Fibroblast of lung (primary cell): ENCODE measurements around the gene LONP1. TPM values are rescaled to one million over a fixed set of nuclear protein-coding genes. Genes with fewer than 3 reads are reported as not detected.

Experiments used
- DNase-seq, 2 donors: peaks; one replicate each; pipeline versions ENCODE4 v3.0.0 to v3.0.0-alpha.2; 2010; ENCODE audit warnings: low read depth in 2 of 2
- H2AFZ ChIP-seq: 2 replicates; pipeline ENCODE4 v1.5.1; 2012; ENCODE audit warnings: low read length, control low read depth, inconsistent platforms
- H3K27ac ChIP-seq: 2 replicates; pipeline ENCODE4 v1.5.1; 2011; ENCODE audit warnings: low read length, control low read depth; ENCODE audit not compliant: insufficient read depth
- H3K27me3 ChIP-seq: 2 replicates; pipeline ENCODE4 v1.5.1; 2011; ENCODE audit warnings: mild to moderate bottlenecking, low read length; ENCODE audit not compliant: control insufficient read depth, insufficient read depth
- H3K36me3 ChIP-seq: 2 replicates; pipeline ENCODE4 v1.5.1; 2011; ENCODE audit warnings: low read length; ENCODE audit not compliant: control insufficient read depth, insufficient read depth
- H3K4me1 ChIP-seq: 2 replicates; pipeline ENCODE4 v1.5.1; 2011; ENCODE audit warnings: low read length; ENCODE audit not compliant: control insufficient read depth, insufficient read depth; ENCODE audit errors: extremely low read depth
- H3K4me2 ChIP-seq: 2 replicates; pipeline ENCODE4 v1.5.1; 2011; ENCODE audit warnings: low read length, control low read depth; ENCODE audit not compliant: insufficient read depth; ENCODE audit errors: extremely low read depth
- H3K4me3 ChIP-seq, 4 experiments: fragments of 200-600 bp in 1 of 4; sonication (generic) in 1 of 4; replicated peaks in 1 of 4; 2 replicates each; pipeline ENCODE4 v1.5.1; 2011 to 2016; ENCODE audit warnings: low read length in 4 of 4, low read depth in 3 of 4, mild to moderate bottlenecking in 3 of 4, control low read depth in 2 of 4, inconsistent platforms in 1 of 4, mixed read lengths in 1 of 4; ENCODE audit not compliant: insufficient read depth in 1 of 4; ENCODE audit errors: control extremely low read depth in 1 of 4
- H3K79me2 ChIP-seq: 2 replicates; pipeline ENCODE4 v1.5.1; 2012; ENCODE audit warnings: mild to moderate bottlenecking, low read length, inconsistent platforms; ENCODE audit not compliant: control insufficient read depth, insufficient read depth
- H3K9ac ChIP-seq: 2 replicates; pipeline ENCODE4 v1.5.1; 2011; ENCODE audit warnings: mild to moderate bottlenecking, low read length, control low read depth; ENCODE audit not compliant: insufficient read depth
- H3K9me3 ChIP-seq: 2 replicates; pipeline ENCODE4 v1.5.1; 2012; ENCODE audit warnings: low read depth, low read length; ENCODE audit not compliant: control insufficient read depth, insufficient read depth
- H4K20me1 ChIP-seq: 2 replicates; pipeline ENCODE4 v1.5.1; 2011; ENCODE audit warnings: low read length; ENCODE audit not compliant: control insufficient read depth, insufficient read depth; ENCODE audit errors: extremely low read depth
- EZH2 ChIP-seq: IDR thresholded peaks from 2 replicates; pipeline ENCODE4 v1.5.1; 2012; ENCODE audit warnings: low read length, control low read depth, mild to moderate bottlenecking; ENCODE audit errors: missing control alignments
- polyA plus RNA-seq, 2 donors: library from polyadenylated mRNA; depleted of rRNA in 1 of 2; stranded (reverse) in 1 of 2; unstranded in 1 of 2; fragments of >200 nt; gene quantifications; 2 replicates each; pipeline ENCODE4 v1.2.1, GENCODE V29; 2011 to 2012; ENCODE audit warnings: missing spikeins in 1 of 2
- total RNA-seq: library from RNA; depleted of rRNA; stranded (reverse); fragments of >200 nt; gene quantifications from 2 replicates; pipeline ENCODE4 v1.2.1, GENCODE V29; 2014
- TF ChIP-seq, protein P1 (sequence below), 2 donors: IDR thresholded peaks in 1 of 2; conservative IDR thresholded peaks in 1 of 2; 1 replicate in 1 of 2; 2 replicates in 1 of 2; pipeline ENCODE4 v1.5.1; 2011 to 2012; ENCODE audit warnings: low read length in 2 of 2, control low read depth in 1 of 2, inconsistent platforms in 1 of 2, low read depth in 1 of 2, mild to moderate bottlenecking in 1 of 2

The LONP1 gene
- total and polyA plus RNA-seq, 2 donors (not counting 1 experiment from before 2014, with no cell fraction given), result 29.8 to 172 TPM

DNA sequence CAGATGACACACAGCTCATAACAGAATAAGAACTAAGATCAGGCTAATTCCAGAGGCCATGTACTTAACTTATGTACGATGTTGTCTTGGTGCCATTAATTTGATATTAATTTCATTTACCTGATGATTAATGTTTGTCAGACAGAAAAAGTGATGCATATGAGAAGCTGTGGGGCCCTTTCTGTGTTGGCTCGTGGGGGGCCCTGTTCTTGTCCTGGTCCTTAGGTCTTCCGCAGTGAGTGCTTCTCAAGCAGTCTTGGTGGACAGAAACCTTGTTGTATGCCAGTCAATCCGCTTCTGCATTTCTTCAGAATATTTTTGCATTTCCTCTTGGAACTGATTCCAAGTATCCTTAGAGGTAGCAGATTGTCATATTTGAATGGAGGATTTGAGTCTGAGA lies 76.9 kb downstream of the LONP1 start:
- no peak for TF ChIP-seq EZH2
- TF ChIP-seq, protein P1, sequence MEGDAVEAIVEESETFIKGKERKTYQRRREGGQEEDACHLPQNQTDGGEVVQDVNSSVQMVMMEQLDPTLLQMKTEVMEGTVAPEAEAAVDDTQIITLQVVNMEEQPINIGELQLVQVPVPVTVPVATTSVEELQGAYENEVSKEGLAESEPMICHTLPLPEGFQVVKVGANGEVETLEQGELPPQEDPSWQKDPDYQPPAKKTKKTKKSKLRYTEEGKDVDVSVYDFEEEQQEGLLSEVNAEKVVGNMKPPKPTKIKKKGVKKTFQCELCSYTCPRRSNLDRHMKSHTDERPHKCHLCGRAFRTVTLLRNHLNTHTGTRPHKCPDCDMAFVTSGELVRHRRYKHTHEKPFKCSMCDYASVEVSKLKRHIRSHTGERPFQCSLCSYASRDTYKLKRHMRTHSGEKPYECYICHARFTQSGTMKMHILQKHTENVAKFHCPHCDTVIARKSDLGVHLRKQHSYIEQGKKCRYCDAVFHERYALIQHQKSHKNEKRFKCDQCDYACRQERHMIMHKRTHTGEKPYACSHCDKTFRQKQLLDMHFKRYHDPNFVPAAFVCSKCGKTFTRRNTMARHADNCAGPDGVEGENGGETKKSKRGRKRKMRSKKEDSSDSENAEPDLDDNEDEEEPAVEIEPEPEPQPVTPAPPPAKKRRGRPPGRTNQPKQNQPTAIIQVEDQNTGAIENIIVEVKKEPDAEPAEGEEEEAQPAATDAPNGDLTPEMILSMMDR (conservative IDR thresholded peaks at IDR 0.05 in 1 of 2, IDR thresholded peaks at IDR 0.05 in 1 of 2; ENCODE audit: low read depth in 1 of 2, low read length in 2 of 2), result no peak
- Histone ChIP-seq H3K4me3 (no peak overlapping the region), H3K4me2 (no peak overlapping the region), H2AFZ (no peak overlapping the region), H3K36me3 (peaks cover 28% of the 10 kb centered on the region), H3K9me3 (no peaks in the 10 kb centered on the region), H4K20me1 (peaks cover 7% of the 10 kb centered on the region), H3K27ac (no peak overlapping the region), H3K79me2 (peaks cover 79% of the 10 kb centered on the region), H3K9ac (no peak overlapping the region), H3K27me3 (no peaks in the 10 kb centered on the region), H3K4me1 (peaks cover 4% of the 10 kb centered on the region)
- no peak for DNase-seq

- Histone ChIP-seq H2AFZ (no peak overlapping the region), H3K36me3 (peaks cover 27% of the 10 kb centered on the region), H4K20me1 (peaks cover 5% of the 10 kb centered on the region), H3K9me3 (no peaks in the 10 kb centered on the region), H3K9ac (no peak overlapping the region), H3K79me2 (peaks cover 85% of the 10 kb centered on the region), H3K27ac (no peak overlapping the region), H3K27me3 (no peaks in the 10 kb centered on the region), H3K4me3 (no peak overlapping the region), H3K4me2 (no peak overlapping the region), H3K4me1 (peaks cover 4% of the 10 kb centered on the region)
- no peak for DNase-seq
- TF ChIP-seq EZH2, result no peak
- TF ChIP-seq, protein P1 (conservative IDR thresholded peaks at IDR 0.05 in 1 of 2, IDR thresholded peaks at IDR 0.05 in 1 of 2; ENCODE audit: low read depth in 1 of 2, low read length in 2 of 2), result no peak
Observed at GRCh38 chr19:5642204-5642603, 77.7 kb downstream of the LONP1 start.

Other genes starting within 250 kb of the LONP1 start
- gene TINCR, start 152.2 kb downstream of the LONP1 start, total RNA-seq, result under 0.01 and 0.17 TPM in 2 replicates
- gene TINCR, start 152.2 kb downstream of the LONP1 start, polyA plus RNA-seq, result 0.02 and 0.06 TPM in 2 replicates
- gene SAFB2, start 97.4 kb downstream of the LONP1 start, total RNA-seq, result 29.0 and 35.8 TPM in 2 replicates
- gene SAFB2, start 97.4 kb downstream of the LONP1 start, polyA plus RNA-seq, result 16.9 and 21.3 TPM in 2 replicates
- 48.5 and 51.0 TPM in 2 replicates for gene SAFB, start 97.1 kb downstream of the LONP1 start, total RNA-seq
- 28.0 and 34.3 TPM in 2 replicates for gene SAFB, start 97.1 kb downstream of the LONP1 start, polyA plus RNA-seq
- 29.3 and 73.5 TPM in 2 replicates for gene MICOS13, start 39.6 kb downstream of the LONP1 start, total RNA-seq
- gene MICOS13, start 39.6 kb downstream of the LONP1 start, polyA plus RNA-seq, result 20.7 and 20.8 TPM in 2 replicates
- gene HSD11B1L, start 39.1 kb downstream of the LONP1 start, total RNA-seq, result 11.0 and 13.0 TPM in 2 replicates
- 3.1 and 5.1 TPM in 2 replicates for gene HSD11B1L, start 39.1 kb downstream of the LONP1 start, polyA plus RNA-seq
- gene RPL36, start 29.9 kb downstream of the LONP1 start, total RNA-seq, result 634 and 864 TPM in 2 replicates
- gene RPL36, start 29.9 kb downstream of the LONP1 start, polyA plus RNA-seq, result 341 and 394 TPM in 2 replicates
- gene CATSPERD, start 491 bp upstream of the LONP1 start, total RNA-seq, result not detected in 2 replicates
- not detected in 2 replicates for gene CATSPERD, start 491 bp upstream of the LONP1 start, polyA plus RNA-seq
- 0.17 and 0.26 TPM in 2 replicates for gene PRR22, start 64.6 kb upstream of the LONP1 start, total RNA-seq
- 0.15 and 0.23 TPM in 2 replicates for gene PRR22, start 64.6 kb upstream of the LONP1 start, polyA plus RNA-seq
- 18.7 and 20.5 TPM in 2 replicates for gene DUS3L, start 71.0 kb upstream of the LONP1 start, total RNA-seq
- gene DUS3L, start 71.0 kb upstream of the LONP1 start, polyA plus RNA-seq, result 8.8 and 14.4 TPM in 2 replicates
- gene NRTN, start 84.9 kb upstream of the LONP1 start, total RNA-seq, result 0.50 and 0.51 TPM in 2 replicates
- 0.07 and 0.11 TPM in 2 replicates for gene NRTN, start 84.9 kb upstream of the LONP1 start, polyA plus RNA-seq
- not detected in 2 replicates for gene FUT6, start 119.6 kb upstream of the LONP1 start, total RNA-seq
- gene FUT6, start 119.6 kb upstream of the LONP1 start, polyA plus RNA-seq, result not detected in 2 replicates
- gene FUT3, start 131.3 kb upstream of the LONP1 start, total RNA-seq, result not detected in 2 replicates
- not detected in 2 replicates for gene FUT3, start 131.3 kb upstream of the LONP1 start, polyA plus RNA-seq
- not detected in 2 replicates for gene FUT5, start 150.4 kb upstream of the LONP1 start, total RNA-seq
- gene FUT5, start 150.4 kb upstream of the LONP1 start, polyA plus RNA-seq, result not detected in 2 replicates
- gene NDUFA11, start 183.6 kb upstream of the LONP1 start, total RNA-seq, result 212 and 271 TPM in 2 replicates
- 271 and 332 TPM in 2 replicates for gene NDUFA11, start 183.6 kb upstream of the LONP1 start, polyA plus RNA-seq
- gene VMAC, start 184.7 kb upstream of the LONP1 start, total RNA-seq, result 6.4 and 8.3 TPM in 2 replicates
- 1.1 and 1.7 TPM in 2 replicates for gene VMAC, start 184.7 kb upstream of the LONP1 start, polyA plus RNA-seq
- gene CAPS, start 194.1 kb upstream of the LONP1 start, total RNA-seq, result 2.6 and 7.3 TPM in 2 replicates
- gene CAPS, start 194.1 kb upstream of the LONP1 start, polyA plus RNA-seq, result 0.77 and 1.6 TPM in 2 replicates